Loucy (cell line): ENCODE results near the gene SLC22A24.

Source experiments
- CTCF ChIP-seq: fragments of 200-600 bp; sonication (generic); conservative IDR thresholded peaks from 2 replicates; pipeline ENCODE4 v1.5.1; 2014; ENCODE audit warnings: mild to moderate bottlenecking, antibody characterized with exemption, low read length
- EZH2phosphoT487 ChIP-seq: fragments of 200-600 bp; IDR thresholded peaks from 2 replicates; pipeline ENCODE4 v1.6.1; 2018; ENCODE audit warnings: antibody characterized with exemption, mild to moderate bottlenecking, moderate library complexity, borderline replicate concordance

- TF ChIP-seq CTCF, result no peak
- TF ChIP-seq EZH2phosphoT487, result no peak
Measured at GRCh38 chr11:63042596-63042995, 101.4 kb downstream of the SLC22A24 start.
